Superior temporal gyrus (tissue), 1 donor: ENCODE measurements around the gene HCRT.

Source experiments
- DNase-seq: peaks from one replicate; pipeline ENCODE4 v3.0.0-alpha.2; 2016; ENCODE audit errors: extremely low spot score

The HCRT gene

DNA sequence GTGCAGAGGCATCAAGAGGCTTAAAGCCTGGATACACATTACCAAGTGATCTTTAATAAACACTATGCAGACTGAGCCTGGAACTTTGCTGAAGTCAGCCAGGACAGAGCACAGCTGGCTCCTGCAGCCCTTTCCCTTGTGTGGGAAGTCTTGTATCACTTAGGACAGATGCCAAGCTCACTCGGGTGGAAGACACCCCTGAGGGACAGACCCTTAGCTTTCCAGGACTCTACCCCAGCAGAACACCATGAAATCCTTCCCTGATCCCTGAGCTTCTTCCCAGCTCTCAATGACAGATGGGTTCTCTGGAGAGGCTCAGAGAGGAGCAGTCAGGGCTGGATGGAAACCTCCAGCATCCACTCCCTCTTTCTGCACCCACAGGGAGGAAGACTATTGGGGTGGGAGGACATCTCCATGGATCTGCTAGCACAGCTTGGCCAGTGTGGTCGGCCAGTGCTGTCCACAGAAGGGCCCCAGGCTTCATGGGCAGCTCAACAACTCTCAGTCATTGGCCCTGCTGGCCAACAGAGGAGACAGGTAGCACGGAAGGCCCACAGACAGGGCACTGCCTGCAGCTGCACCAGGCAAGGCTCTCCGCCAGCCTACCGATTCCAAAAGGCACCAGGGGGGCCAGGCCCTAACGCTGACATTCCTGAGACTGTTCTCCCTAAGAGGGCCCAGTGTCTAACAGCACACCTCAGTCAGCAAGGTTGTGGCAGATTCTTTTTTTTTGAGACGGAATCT lies 46.3 kb downstream of the HCRT start:
- no peak for DNase-seq

DNA sequence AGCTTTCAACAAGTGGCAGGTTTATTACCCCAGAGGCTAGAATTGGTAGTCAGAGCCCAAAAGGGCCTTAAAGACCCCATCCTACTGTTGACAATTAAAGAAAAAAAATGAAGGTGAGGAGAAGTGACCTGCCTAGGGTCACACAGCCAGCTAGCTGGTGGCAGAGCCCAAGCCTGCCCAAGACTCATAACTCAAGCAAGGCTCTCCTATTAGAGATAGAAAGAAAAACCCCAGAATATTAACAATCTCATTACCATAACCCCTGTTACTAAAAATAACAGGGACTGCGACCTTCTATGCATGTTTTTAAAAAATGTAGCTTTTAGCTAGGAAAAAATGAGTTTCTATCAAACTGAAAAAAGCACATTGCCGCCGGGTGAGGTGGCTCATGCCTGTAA lies 48.6 kb downstream of the HCRT start:
- DNase-seq: no peak

DNA sequence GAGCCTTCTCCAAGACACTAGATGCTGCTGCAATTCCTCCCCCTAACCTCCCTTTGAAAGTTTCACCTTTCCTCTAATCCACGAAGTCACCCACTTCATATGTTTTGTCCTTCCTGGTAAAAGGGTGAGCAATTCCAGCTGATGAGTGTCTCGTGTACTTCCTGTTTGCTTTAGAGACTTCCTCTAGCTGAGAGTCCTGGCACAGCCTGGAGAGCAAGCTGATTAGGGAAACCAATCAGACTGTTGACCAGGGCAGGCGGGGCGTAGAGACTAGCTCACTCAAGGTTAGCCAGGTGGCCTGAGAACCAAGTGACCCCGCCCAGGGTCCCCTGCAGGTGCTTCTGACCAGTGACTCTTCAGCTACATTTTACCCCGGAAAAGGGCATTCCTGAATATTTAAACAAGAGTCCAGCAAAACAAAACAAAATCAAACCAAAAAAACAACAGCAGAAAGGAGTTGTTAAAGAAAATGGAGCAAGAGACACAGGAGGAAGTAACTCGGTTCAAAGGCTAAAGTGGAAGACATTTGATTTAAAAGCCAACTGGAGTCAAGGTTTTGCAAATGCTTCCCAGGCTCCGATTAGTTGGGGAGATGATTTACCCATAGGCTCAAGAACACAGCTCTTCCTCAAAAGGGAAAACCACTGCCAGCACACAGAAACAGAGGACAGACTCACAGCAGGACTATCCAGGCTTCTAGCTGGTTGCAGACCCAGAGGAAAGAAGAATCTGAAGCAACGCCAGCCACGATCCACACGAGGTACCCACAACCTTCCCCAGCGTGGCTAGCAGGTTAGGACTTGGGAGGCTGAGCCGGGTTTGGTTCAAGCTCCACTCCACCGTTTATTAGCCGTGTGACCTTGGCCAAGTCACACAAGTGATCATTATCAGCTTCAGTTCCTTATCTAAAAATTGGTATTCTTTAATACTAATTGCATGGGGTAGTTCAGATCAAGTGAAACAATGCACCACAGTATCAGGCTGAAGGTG lies 49.3 kb downstream of the HCRT start:
- no peak for DNase-seq

DNA sequence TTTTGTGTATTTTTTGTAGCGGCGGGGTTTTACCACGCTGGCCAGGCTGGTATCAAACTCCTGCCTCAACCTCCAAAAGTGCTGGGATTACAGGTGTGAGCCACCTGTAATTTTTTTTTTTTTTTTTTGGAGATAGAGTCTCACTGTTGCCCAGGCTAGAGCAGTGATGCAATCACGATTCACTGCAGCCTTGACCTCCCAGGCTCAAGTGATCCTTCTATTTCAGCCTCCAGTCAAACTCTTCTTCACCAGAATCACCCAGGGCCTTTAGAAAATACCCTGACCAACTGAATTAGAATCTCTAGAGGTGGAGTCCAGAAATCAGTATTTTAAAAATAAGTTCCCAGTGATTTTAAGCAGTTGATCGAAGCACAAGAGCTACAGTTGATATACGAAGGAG lies 50.1 kb downstream of the HCRT start:
- no peak for DNase-seq
